GM12891 (cell line): ENCODE measurements around the gene SLC17A7.

Source experiments
- POLR2A ChIP-seq: IDR thresholded peaks from 2 replicates; pipeline ENCODE4 v1.6.1; 2011; ENCODE audit warnings: low read depth, low read length, control low read depth
- POLR2AphosphoS5 ChIP-seq: IDR thresholded peaks from 2 replicates; pipeline ENCODE4 v1.6.1; 2011; ENCODE audit warnings: low read depth, low read length, control low read depth
- SPI1 ChIP-seq: IDR thresholded peaks from 2 replicates; pipeline ENCODE4 v1.6.1; 2011; ENCODE audit warnings: low read depth, low read length, control low read depth
- TAF1 ChIP-seq: IDR thresholded peaks from 2 replicates; pipeline ENCODE4 v1.6.1; 2011; ENCODE audit warnings: low read depth, low read length, control low read depth

GRCh38 chr19:49442771-49443365 lies 1.5 kb upstream of the SLC17A7 start:
- TF ChIP-seq TAF1 (no peak), POLR2AphosphoS5 (no peak), POLR2A (no peak), SPI1 (no peak)
